Upper lobe of left lung (tissue), 4 donors: ENCODE results near the gene RASD1.

Experiments used
- POLR2A ChIP-seq, 4 donors: fragments of 450-650 bp; IDR thresholded peaks; one replicate each; pipeline ENCODE4 v1.5.1; 2016 to 2017; ENCODE audit warnings: antibody characterized with exemption in 4 of 4, mild to moderate bottlenecking in 2 of 4
- POLR2AphosphoS5 ChIP-seq, 2 donors: sonication (generic); formaldehyde crosslinking; IDR thresholded peaks; one replicate each; pipeline ENCODE4 v1.5.1; 2017; ENCODE audit warnings: antibody characterized with exemption in 2 of 2
- TF ChIP-seq, protein P1 (sequence below), 6 experiments: fragments of 450-650 bp in 4 of 6; fragments of 200-600 bp in 2 of 6; sonication (generic) in 2 of 6; IDR thresholded peaks; one replicate each; pipeline ENCODE4 v1.5.1; 2016 to 2019; ENCODE audit warnings: antibody characterized with exemption in 6 of 6

- TF ChIP-seq, protein P1, sequence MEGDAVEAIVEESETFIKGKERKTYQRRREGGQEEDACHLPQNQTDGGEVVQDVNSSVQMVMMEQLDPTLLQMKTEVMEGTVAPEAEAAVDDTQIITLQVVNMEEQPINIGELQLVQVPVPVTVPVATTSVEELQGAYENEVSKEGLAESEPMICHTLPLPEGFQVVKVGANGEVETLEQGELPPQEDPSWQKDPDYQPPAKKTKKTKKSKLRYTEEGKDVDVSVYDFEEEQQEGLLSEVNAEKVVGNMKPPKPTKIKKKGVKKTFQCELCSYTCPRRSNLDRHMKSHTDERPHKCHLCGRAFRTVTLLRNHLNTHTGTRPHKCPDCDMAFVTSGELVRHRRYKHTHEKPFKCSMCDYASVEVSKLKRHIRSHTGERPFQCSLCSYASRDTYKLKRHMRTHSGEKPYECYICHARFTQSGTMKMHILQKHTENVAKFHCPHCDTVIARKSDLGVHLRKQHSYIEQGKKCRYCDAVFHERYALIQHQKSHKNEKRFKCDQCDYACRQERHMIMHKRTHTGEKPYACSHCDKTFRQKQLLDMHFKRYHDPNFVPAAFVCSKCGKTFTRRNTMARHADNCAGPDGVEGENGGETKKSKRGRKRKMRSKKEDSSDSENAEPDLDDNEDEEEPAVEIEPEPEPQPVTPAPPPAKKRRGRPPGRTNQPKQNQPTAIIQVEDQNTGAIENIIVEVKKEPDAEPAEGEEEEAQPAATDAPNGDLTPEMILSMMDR (IDR thresholded peaks at IDR 0.05) = no peak
- TF ChIP-seq POLR2AphosphoS5 (IDR thresholded peaks at IDR 0.05) (no peak), POLR2A (IDR thresholded peaks at IDR 0.05) (no peak)
These were observed 21.8 kb upstream of the RASD1 start for GRCh38 chr17:17518014-17518413.
